T-helper 1 cell treated with Interleukin-12 subunit alpha and Interleukin-12 subunit beta and Interleukin-4 antibody, amounts not matched to agents 30 μg/mL and 1 μg/mL, for 36 hours (primary cell): Measurements from ENCODE around the gene GRIK1.

Experiments used
- H3K27ac Mint-ChIP-seq: one replicate; pipeline ENCODE4 v1.8.0; 2021; ENCODE audit warnings: mild to moderate bottlenecking, mixed read lengths
- H3K27me3 Mint-ChIP-seq: one replicate; pipeline ENCODE4 v1.8.0; 2021; ENCODE audit warnings: low read depth, mixed read lengths
- H3K36me3 Mint-ChIP-seq: one replicate; pipeline ENCODE4 v1.8.0; 2021; ENCODE audit warnings: low read depth, mixed read lengths
- H3K4me1 Mint-ChIP-seq: one replicate; pipeline ENCODE4 v1.8.0; 2021; ENCODE audit warnings: low read depth, mixed read lengths
- H3K4me3 Mint-ChIP-seq: one replicate; pipeline ENCODE4 v1.8.0; 2021; ENCODE audit warnings: mild to moderate bottlenecking, moderate library complexity, mixed read lengths
- H3K9me3 Mint-ChIP-seq: one replicate; pipeline ENCODE4 v1.8.0; 2021; ENCODE audit warnings: mixed read lengths

Gene GRIK1

GRCh38 chr21:29501451-29501850 is 438.3 kb downstream of the GRIK1 start:
- H3K36me3 Mint-ChIP-seq = peaks cover 2% of the 10 kb centered on the region
- H3K27me3 Mint-ChIP-seq = no peaks in the 10 kb centered on the region
- no peaks in the 10 kb centered on the region for H3K9me3 Mint-ChIP-seq
- H3K27ac Mint-ChIP-seq = no peak overlapping the region
- H3K4me1 Mint-ChIP-seq = no peaks in the 10 kb centered on the region
- H3K4me3 Mint-ChIP-seq = no peak overlapping the region

DNA sequence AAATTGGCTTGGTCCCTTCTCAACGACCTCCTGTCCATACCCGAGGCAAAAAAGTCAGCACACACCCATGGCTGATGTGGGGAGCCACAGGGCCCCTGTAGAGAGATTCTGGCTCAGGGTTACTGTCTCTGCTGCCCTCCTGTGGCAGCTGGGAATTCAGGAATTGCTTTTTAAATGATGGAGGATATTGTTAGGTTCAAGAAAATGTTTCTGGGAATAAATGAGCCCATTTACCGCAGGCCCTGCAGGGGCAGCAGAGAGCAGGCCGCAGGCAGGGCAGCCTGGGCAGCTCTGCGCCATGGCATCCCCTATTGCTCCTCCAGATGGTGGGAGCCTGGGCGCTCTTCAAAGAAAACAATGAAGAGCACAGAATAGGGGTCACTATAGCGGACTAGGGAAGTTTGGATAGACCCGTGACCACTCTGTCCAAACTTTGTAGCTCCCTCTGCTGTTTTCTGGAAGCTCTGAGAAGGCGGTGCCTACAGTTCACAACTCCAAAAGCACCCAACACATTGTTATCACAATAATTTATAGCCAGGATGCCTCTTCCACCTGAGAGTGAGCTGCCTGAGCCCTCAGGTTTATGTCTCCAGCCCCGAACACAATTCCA is 440.0 kb downstream of the GRIK1 start:
- Mint-ChIP-seq H3K27me3 (no peaks in the 10 kb centered on the region), H3K4me3 (no peak overlapping the region), H3K9me3 (no peaks in the 10 kb centered on the region), H3K27ac (no peak overlapping the region), H3K4me1 (no peaks in the 10 kb centered on the region), H3K36me3 (peaks cover 2% of the 10 kb centered on the region)

DNA sequence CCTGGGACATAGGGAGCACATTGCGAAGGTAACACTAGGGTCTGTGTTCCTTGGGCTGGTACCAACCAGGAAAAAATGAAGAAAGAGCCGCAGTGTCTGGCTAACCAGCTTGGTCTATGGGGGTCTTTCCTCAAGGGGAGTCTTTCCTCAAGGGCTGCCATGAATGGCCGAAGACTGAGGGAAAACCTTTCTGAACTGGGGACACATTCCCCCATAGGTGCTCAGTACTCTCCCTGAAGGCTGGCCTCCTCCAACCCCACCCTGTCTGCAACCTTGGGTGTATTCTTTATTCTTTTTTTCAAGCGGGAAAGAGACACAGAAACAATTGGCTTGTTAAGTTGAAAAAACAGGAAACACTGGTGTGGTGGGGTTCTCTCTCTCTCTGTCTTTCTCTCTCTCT is 440.6 kb downstream of the GRIK1 start:
- no peaks in the 10 kb centered on the region for H3K27me3 Mint-ChIP-seq
- H3K4me3 Mint-ChIP-seq = no peak overlapping the region
- no peaks in the 10 kb centered on the region for H3K4me1 Mint-ChIP-seq
- H3K27ac Mint-ChIP-seq = no peak overlapping the region
- peaks cover 2% of the 10 kb centered on the region for H3K36me3 Mint-ChIP-seq
- H3K9me3 Mint-ChIP-seq = no peaks in the 10 kb centered on the region

DNA sequence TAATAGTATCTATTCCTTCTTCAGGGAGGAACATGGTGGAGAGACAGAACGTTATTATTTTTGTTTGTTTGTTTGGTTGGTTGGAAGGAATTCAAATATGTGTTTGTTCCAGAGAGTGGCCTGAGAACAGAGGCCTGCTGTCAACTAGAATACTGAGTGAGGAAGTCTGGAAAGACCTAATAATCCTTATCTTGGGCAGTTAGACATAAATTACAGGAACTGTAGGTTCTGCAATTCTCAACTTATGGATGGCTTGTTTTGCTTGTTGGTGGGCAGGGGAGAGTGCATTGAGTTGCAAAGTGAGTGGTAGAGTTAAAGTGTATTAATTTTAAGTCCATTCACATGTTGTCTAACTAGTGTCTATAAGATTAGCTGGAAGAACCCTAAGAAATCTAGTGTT is 443.5 kb downstream of the GRIK1 start:
- H3K36me3 Mint-ChIP-seq = no peaks in the 10 kb centered on the region
- no peaks in the 10 kb centered on the region for H3K4me1 Mint-ChIP-seq
- no peak overlapping the region for H3K4me3 Mint-ChIP-seq
- no peak overlapping the region for H3K27ac Mint-ChIP-seq
- no peaks in the 10 kb centered on the region for H3K27me3 Mint-ChIP-seq
- H3K9me3 Mint-ChIP-seq = no peaks in the 10 kb centered on the region

DNA sequence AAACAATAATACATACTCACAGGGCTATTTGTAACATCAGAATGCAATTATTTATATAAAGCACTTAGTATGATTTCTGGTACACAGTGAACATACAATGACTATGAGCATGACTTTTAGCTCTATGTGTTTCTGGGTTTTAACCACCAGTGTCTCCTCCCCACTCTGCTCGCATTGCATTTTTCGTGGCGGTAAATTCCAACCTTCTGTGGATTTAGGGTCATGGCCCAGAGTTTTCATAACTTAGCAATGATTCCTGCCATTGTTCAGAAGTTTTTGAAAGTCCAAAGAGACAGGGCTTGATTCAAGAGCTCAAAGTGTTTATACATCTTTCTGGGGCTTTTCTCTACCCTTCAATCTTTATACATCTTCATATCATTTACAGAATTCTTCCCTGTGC is 449.8 kb downstream of the GRIK1 start:
- no peaks in the 10 kb centered on the region for H3K36me3 Mint-ChIP-seq
- H3K9me3 Mint-ChIP-seq = no peaks in the 10 kb centered on the region
- no peaks in the 10 kb centered on the region for H3K4me1 Mint-ChIP-seq
- no peak overlapping the region for H3K4me3 Mint-ChIP-seq
- no peaks in the 10 kb centered on the region for H3K27me3 Mint-ChIP-seq
- no peak overlapping the region for H3K27ac Mint-ChIP-seq

DNA sequence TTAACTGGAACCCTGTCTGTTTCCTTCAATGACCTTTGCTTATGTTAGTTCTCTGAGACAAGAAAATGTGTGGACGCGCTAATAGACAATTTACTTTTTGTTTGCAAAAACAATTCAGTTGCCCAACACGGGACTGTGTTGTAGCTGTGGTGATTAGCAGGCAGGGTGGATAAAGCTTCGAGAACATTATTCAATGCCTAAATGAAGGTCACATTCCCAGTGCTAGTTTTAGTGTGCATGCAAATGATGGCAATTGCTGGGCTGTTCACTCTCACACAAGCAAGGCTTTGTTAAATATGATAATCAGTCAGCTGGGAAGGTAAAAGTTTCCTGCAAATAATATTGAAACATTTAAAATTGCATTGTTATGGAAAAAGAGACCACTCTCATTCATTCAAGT is 452.6 kb downstream of the GRIK1 start:
- Mint-ChIP-seq H3K9me3 (no peaks in the 10 kb centered on the region), H3K4me1 (no peaks in the 10 kb centered on the region), H3K36me3 (no peaks in the 10 kb centered on the region), H3K4me3 (no peak overlapping the region), H3K27ac (no peak overlapping the region), H3K27me3 (no peaks in the 10 kb centered on the region)
